Measurements from ENCODE around the gene C1orf21.

C1orf21 gene

DNA sequence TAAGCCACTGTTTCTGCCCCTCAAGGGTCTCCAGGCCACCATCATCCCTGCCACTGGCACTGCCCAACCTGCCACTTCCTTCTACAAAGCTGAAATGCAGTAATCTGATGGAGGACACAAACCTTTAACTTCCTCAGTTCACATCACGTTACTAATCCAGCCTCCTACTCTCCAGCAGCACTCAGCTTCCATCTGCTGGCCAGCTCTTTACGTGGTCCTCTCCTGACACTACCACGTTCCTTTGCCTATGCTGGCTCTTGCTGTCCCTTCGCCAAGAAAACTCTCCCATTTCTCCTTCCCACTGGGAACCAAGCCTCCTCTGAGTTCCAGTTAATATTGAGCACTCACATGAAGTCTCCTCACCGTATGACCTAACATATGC is 243.8 kb downstream of the C1orf21 start:
- ATAC-seq: no peak
- no peak for TF ChIP-seq ZFP30 (CRISPR knock-in tag; IDR thresholded peaks at IDR 0.05)
- no peak for TF ChIP-seq CSRNP3 (CRISPR knock-in tag; IDR thresholded peaks at IDR 0.05)
- TF ChIP-seq OSR1 (CRISPR knock-in tag; IDR thresholded peaks at IDR 0.05): no peak
- TF ChIP-seq BACH2 (CRISPR knock-in tag; IDR thresholded peaks at IDR 0.05; ENCODE audit: borderline replicate concordance): no peak
- TF ChIP-seq, protein P1, sequence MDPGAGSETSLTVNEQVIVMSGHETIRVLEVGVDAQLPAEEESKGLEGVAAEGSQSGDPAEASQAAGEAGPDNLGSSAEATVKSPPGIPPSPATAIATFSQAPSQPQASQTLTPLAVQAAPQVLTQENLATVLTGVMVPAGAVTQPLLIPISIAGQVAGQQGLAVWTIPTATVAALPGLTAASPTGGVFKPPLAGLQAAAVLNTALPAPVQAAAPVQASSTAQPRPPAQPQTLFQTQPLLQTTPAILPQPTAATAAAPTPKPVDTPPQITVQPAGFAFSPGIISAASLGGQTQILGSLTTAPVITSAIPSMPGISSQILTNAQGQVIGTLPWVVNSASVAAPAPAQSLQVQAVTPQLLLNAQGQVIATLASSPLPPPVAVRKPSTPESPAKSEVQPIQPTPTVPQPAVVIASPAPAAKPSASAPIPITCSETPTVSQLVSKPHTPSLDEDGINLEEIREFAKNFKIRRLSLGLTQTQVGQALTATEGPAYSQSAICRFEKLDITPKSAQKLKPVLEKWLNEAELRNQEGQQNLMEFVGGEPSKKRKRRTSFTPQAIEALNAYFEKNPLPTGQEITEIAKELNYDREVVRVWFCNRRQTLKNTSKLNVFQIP (CRISPR knock-in tag; IDR thresholded peaks at IDR 0.05; ENCODE audit: borderline replicate concordance, low read depth): no peak
- TF ChIP-seq CSDC2 (CRISPR knock-in tag; IDR thresholded peaks at IDR 0.05): no peak
- TF ChIP-seq ESRRG (CRISPR knock-in tag; IDR thresholded peaks at IDR 0.05): no peak
- TF ChIP-seq GLIS3 (CRISPR knock-in tag; IDR thresholded peaks at IDR 0.05): no peak
- no peak for TF ChIP-seq ZNF8 (CRISPR knock-in tag; IDR thresholded peaks at IDR 0.05)
- TF ChIP-seq TSHZ2 (CRISPR knock-in tag; IDR thresholded peaks at IDR 0.05): no peak
- TF ChIP-seq PPARA (CRISPR knock-in tag; IDR thresholded peaks at IDR 0.05; ENCODE audit: borderline replicate concordance): no peak
- TF ChIP-seq, protein P2, sequence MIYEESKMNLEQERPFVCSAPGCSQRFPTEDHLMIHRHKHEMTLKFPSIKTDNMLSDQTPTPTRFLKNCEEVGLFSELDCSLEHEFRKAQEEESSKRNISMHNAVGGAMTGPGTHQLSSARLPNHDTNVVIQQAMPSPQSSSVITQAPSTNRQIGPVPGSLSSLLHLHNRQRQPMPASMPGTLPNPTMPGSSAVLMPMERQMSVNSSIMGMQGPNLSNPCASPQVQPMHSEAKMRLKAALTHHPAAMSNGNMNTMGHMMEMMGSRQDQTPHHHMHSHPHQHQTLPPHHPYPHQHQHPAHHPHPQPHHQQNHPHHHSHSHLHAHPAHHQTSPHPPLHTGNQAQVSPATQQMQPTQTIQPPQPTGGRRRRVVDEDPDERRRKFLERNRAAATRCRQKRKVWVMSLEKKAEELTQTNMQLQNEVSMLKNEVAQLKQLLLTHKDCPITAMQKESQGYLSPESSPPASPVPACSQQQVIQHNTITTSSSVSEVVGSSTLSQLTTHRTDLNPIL (CRISPR knock-in tag; IDR thresholded peaks at IDR 0.05; ENCODE audit: low read depth): no peak
- TF ChIP-seq, protein P3, sequence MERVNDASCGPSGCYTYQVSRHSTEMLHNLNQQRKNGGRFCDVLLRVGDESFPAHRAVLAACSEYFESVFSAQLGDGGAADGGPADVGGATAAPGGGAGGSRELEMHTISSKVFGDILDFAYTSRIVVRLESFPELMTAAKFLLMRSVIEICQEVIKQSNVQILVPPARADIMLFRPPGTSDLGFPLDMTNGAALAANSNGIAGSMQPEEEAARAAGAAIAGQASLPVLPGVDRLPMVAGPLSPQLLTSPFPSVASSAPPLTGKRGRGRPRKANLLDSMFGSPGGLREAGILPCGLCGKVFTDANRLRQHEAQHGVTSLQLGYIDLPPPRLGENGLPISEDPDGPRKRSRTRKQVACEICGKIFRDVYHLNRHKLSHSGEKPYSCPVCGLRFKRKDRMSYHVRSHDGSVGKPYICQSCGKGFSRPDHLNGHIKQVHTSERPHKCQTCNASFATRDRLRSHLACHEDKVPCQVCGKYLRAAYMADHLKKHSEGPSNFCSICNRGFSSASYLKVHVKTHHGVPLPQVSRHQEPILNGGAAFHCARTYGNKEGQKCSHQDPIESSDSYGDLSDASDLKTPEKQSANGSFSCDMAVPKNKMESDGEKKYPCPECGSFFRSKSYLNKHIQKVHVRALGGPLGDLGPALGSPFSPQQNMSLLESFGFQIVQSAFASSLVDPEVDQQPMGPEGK (CRISPR knock-in tag; IDR thresholded peaks at IDR 0.05; ENCODE audit: borderline replicate concordance): no peak
- no peak for TF ChIP-seq ZC3H10 (CRISPR knock-in tag; IDR thresholded peaks at IDR 0.05)
- no peak for TF ChIP-seq TOX (CRISPR knock-in tag; IDR thresholded peaks at IDR 0.05; ENCODE audit: borderline replicate concordance)

DNA sequence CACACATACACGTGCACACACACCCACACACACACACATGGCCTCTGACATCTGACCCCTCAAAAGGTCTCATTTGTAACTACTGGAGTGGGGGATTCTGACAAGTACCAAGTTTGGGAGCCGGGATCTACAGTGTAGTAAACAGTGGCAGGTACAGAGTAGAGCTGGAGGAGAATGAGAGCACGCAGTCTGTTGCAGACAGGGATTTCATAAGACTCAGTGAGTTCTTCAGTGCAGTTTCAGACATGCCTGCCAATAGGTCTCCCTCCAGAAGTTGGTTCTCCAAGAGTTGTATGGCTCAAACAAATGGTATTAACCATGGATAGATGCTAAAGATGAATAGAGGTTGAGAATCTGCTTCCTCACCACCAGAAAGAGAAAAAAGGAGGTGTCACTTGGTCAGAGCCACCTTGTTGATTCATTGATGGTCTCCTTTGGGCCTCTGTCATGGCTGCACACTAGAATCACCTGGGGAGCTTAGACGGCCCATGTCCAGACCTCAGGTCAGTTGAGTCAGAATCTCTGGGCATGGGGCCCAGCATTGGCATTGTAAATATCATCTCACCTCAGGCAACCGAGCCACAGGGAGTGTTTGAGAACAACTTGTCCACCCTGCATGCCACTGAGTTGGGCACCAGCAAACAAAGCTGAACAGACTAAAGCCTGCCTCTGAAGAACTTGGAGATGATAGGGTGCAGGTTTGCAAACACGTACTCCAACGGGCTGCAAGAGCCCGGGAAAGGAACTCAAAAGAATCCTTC is 245.8 kb downstream of the C1orf21 start:
- no peak for ATAC-seq
- no peak for TF ChIP-seq GLIS3 (CRISPR knock-in tag; IDR thresholded peaks at IDR 0.05)
- TF ChIP-seq RARB (CRISPR knock-in tag; IDR thresholded peaks at IDR 0.05): no peak
- TF ChIP-seq TCF4 (CRISPR knock-in tag; IDR thresholded peaks at IDR 0.05; ENCODE audit: borderline replicate concordance): no peak
- TF ChIP-seq ZNF8 (CRISPR knock-in tag; IDR thresholded peaks at IDR 0.05): no peak
- TF ChIP-seq, protein P1 (CRISPR knock-in tag; IDR thresholded peaks at IDR 0.05; ENCODE audit: borderline replicate concordance, low read depth): no peak
- no peak for TF ChIP-seq BACH2 (CRISPR knock-in tag; IDR thresholded peaks at IDR 0.05; ENCODE audit: borderline replicate concordance)
- TF ChIP-seq ESRRG (CRISPR knock-in tag; IDR thresholded peaks at IDR 0.05): no peak
- no peak for TF ChIP-seq ZNF565 (CRISPR knock-in tag; conservative IDR thresholded peaks at IDR 0.05; ENCODE audit: low read depth)
- no peak for TF ChIP-seq ZFP30 (CRISPR knock-in tag; IDR thresholded peaks at IDR 0.05)
- TF ChIP-seq, protein P3 (CRISPR knock-in tag; IDR thresholded peaks at IDR 0.05; ENCODE audit: borderline replicate concordance): no peak
- no peak for TF ChIP-seq ISL1 (CRISPR knock-in tag; IDR thresholded peaks at IDR 0.05)
- TF ChIP-seq TSHZ2 (CRISPR knock-in tag; IDR thresholded peaks at IDR 0.05): no peak
- TF ChIP-seq CSRNP3 (CRISPR knock-in tag; IDR thresholded peaks at IDR 0.05): no peak
